Measurements from ENCODE around the gene LNX1.

GRCh38 chr4:53579826-53580225 lies 11.5 kb downstream of the LNX1 start:
- TF ChIP-seq CTCF (conservative IDR thresholded peaks at IDR 0.05; ENCODE audit: low read length) (no peak), EZH2phosphoT487 (IDR thresholded peaks at IDR 0.05; ENCODE audit: borderline replicate concordance) (no peak)

All from Loucy (cell line).